CD4-positive, alpha-beta T cell treated with Interleukin-4 for 1 hour (primary cell): ENCODE measurements around the gene UGT1A3.
"Not testable (repeated sequence)": the region's sequence is repeated elsewhere in the genome, so short reads cannot be mapped to it uniquely, and the experiment has no call there.

Experiments used
- DNase-seq, 2 donors: peaks; one replicate each; pipeline ENCODE4 v3.0.0-alpha.2; 2020 to 2022

The UGT1A3 gene

DNA sequence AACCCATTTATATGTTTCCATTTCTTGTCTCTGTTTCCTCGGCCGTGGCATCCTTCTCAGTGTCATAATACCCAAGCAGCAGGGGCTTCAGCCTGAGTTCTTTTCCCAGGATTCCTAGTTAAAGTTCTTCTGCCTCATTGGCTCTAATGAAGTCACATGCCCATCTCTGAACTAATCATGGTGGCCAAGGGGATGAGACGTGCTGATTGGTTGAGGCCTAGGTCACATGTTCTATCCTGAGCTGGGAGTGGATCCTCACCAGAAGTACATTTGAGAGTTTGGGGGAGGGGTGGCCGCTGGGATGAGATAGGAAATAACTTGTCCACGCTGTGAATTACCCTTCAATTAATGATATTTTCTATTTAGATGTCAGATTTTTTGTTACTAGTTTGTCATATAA, 19.9 kb upstream of the UGT1A3 start:
- DNase-seq, result no peak

DNA sequence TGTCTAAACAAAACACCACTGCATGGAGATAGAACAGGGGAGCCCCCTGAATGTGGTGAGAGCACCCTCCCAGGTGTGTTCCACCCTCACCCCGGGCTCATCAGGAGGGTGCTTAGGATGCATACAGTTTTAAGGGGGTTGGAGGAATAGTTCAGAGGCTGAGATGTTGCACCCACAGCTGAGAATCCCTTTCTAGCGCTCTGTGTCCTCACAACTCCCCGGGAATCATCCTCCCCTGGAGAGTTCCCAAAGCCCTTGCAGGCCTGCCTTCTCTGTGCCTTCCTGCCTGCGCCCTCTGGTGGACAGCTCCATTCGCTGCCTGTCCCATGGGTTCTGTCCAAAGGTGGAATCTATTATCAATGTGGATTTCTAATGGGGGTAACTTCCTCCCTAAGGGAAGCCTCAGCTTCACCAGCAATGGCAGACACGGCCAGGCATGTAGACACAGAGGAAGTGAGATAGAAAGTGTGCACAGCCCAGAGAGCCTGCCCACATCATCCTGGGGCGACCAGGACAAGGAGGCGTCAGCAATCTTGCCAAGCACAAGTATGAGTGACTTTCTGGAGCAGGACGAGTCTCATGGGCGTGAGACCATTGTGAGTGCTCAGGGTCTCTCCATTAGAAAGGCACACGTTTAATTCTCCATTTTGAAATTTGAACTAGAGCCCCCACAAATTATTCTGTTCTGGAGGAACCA, 17.4 kb upstream of the UGT1A3 start:
- peak; percentile 45 to 53 for DNase-seq

DNA sequence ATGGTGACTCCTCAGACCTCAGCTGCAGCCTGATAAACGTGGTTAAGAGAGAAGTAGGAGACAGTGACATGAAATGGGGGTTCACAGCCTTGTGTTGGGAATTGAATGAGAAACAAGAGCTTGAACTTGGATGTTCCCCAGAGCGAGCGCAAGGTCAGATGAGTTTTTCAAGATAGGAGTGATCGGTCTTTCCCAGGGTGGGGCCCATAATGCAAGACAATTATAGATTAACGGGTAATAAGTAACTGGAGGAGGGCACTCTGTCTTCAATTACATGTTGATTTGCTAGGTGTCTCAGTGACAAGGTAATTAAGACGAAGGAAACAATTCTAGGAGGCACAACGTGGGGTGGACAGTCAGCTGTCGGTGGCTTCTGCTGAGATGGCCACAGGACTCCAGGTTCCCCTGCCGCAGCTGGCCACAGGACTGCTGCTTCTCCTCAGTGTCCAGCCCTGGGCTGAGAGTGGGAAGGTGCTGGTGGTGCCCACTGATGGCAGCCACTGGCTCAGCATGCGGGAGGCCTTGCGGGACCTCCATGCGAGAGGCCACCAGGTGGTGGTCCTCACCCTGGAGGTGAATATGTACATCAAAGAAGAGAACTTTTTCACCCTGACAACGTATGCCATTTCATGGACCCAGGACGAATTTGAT, 16.1 kb upstream of the UGT1A3 start, which contains the start of gene UGT1A5:
TSS of gene UGT1A5 (plus strand) at position 297 of the 651 bp plus-strand sequence. CDS start at position 382, 85 bp downstream.
- no peak for DNase-seq

DNA sequence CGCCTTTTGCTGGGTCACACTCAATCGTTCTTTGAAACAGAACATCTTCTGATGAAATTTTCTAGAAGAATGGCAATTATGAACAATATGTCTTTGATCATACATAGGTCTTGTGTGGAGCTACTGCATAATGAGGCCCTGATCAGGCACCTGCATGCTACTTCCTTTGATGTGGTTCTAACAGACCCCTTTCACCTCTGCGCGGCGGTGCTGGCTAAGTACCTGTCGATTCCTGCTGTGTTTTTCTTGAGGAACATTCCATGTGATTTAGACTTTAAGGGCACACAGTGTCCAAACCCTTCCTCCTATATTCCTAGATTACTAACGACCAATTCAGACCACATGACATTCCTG, 15.6 kb upstream of the UGT1A3 start:
- no peak for DNase-seq

DNA sequence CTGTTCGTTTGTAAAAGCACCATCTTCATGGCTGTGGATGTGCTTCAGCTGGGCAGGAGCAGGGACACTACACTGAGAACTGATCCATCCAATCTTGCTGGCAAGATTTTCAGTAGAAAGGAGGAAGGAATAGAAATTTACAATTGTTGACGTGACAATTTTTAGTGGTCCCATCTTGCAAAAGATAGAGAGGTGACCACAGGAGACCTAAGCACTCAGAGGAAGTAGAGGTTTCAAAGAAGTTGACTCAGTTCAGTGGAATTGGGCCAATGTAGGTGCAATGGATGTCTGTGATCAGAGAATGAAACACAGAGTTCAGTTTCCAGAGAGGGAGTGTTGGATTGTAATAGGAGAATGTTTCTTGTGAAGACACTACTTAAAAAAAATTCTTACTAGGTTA, 14.7 kb upstream of the UGT1A3 start:
- DNase-seq, result no peak

DNA sequence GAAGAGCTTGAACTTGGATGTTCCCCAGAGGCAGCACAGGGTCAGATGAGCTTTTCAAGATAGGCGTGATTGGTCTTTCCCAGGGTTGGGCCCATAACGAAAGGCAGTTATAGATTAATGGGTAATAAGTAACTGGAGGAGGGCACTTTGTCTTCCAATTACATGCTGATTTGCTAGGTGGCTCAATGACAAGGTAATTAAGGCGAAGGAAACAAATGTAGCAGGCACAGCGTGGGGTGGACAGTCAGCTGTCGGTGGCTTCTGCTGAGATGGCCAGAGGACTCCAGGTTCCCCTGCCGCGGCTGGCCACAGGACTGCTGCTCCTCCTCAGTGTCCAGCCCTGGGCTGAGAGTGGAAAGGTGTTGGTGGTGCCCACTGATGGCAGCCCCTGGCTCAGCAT, 10.3 kb upstream of the UGT1A3 start, which contains the start of gene UGT1A4:
TSS of gene UGT1A4 (plus strand) at position 185 of the 400 bp plus-strand sequence. CDS start at position 270, 85 bp downstream.
- no peak for DNase-seq

DNA sequence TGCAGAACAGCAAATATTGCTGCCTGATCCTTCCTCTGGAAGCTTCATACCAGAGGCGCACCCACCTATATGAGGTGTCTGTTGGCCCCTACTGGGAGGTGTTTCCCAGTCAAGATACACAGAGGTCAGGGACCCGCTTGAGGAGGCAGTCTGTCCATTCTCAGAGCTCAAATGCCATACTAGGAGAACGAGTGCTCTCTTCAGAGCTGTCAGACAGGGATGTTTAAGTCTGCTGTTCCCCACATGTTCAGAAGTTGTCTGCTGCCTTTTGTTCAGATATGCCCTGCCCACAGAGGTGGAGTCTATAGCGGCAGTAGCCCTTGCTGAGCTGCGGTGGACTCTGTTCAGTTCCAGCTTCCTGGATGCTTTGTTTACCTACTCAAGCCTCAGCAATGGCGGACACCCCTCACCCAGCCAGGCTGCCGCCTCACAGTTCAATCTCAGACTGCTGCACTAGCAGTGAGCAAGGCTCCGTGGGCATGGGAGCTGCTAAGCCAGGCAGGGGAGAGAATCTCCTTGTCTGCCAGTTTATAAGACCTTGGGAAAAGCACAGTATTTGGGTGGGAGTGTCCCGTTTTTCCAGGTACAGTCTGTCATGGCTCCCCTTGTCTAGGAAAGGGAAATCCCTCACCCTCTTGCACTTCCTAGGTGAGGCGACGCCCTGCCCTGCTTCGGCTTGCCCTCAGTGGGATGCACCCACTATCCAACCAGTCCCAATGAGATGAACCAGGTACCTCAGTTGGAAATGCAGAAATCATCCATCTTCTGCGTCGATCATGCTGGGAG, 8.2 kb downstream of the UGT1A3 start:
- not testable (repeated sequence) for DNase-seq

DNA sequence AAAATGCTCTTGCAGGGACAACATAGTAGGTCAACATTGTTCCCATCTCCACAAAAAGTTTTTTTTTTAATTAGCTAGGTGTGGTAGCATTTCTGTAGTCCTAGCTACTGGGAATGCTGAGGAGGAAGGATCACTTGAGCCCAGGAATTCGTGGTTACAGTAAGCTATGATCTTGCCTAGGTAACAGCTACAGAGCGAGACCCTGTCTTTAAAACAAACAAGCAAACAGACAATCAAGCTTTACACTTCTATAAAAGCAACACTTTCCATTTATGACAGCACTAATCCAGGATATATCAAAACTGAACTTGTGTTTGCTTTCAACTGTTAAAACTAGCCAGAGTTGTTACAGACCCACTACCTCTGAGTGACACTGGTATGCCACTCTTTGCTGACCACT, 12.0 kb downstream of the UGT1A3 start:
- DNase-seq, result no peak

DNA sequence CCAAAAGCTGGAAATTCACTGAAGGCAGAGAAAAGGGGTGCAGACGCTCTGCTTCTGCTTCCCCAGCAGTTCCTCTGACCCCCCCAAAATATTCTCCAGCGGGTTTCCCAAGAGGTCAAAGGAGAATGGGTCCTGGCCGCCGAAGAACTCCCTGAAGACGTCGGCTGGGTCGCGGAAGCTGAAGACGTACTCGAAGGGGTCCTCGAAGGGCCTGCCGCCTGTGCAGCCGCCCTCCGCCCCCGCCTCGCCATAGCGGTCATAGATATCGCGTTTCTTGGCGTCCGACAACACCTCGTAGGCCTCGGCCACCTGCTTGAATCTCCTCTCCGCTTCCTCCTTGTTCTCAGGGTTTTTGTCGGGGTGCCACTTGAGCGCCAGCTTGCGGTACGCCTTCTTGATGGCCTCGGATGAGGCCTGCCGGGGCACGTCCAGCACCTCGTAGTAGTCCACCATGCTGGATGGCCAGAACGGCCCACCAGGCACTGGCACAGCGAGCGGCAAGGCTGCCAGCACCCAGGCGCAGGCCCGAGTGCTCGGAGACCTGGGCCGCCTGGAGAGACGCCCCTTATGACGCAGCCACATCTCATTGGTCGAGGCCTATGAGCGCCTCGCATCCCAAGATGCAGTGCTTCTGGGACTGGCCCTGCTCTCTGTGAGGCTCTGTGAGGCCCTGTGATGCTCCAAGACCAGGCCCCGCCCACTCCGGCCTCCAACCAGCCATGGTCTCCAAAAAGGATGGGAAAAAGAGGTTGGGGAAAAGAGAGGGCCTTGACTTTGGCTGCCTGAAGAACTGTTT, 14.8 kb downstream of the UGT1A3 start:
- DNase-seq, result no peak

DNA sequence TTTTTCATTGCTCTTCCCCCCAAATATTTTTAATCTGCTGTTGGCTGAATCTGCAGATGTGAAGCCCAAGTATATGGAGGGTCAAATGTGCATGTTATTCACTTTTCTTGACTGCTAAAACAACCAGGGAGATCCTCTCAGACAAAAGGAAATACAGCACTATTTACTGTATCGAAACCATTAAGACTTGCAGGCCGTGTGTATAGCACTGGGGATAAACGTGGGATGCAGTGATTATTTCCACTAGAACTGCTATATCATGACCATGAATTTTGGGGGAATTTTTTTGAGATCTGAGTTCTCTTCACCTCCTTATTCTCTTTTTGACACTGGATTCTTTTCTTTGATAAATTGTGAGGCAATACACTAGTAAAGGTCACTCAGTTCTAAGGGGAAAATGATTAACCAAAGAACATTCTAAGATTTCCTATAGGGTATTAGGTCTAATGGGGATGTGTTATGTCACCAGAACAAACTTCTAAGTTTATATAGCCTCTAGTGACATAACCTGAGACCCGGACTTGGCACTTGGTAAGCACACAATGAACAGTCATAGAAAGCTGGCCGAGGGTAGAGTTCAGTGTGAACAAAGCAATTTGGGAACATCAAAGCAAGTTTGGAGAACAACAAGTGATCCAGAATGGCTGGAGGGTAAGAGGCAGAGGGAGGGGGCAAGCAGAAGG, 16.4 kb downstream of the UGT1A3 start:
- DNase-seq, result no peak

DNA sequence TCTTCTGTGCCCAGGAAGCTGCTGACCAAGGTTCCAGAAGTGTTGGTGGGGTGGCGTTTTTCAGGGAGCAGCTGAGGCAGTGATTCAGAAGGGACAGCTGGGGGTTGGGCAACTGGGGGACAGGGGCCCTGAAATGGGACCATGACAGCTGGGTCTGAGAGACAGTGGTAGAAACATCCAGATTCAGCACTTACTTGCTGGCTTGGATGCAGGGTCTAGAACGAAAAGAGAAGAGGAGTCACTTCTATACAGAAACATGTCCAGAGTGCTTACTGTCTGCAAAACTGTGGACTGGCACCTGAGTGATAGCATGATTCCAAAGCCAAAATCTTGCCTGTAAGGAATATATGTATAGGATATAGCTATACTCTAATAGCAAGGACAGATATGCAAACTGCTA, 17.0 kb downstream of the UGT1A3 start:
- not testable (repeated sequence) for DNase-seq

DNA sequence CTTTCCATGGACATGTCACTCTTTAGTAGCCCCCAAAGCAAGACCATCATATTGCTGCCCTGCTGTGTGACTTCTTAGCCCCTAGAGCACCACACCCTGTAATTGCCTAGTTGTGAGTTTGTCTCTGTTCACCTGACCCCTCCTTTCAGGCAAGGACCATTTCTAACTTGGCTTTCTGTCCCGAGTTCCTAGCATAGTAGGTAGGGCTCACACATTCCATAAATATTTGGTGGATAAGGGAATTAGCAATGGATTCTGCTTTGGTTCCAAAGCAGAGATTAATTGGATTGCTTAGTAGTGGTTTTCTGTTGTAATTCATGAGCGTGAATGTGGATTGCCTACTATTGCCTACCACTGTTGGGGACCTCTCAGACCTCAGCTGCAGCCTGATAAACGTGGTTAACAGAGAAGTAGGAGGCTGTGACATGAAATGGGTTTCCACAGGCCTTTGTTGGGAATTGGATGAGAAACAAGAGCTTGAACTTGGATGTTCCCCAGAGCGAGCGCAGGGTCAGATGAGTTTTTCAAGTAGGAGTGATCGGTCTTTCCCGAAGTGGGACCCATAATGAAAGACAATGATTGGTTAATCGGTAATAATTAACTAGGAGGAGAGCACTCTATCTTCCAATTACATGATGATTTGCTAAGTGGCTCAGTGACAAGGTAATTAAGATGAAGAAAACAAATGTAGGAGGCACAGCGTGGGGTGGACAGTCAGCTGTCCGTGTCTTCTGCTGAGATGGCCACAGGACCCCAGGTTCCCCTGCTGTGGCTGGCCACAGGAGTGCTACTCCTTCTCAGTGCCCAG, 17.8 kb downstream of the UGT1A3 start:
- DNase-seq, result no peak

DNA sequence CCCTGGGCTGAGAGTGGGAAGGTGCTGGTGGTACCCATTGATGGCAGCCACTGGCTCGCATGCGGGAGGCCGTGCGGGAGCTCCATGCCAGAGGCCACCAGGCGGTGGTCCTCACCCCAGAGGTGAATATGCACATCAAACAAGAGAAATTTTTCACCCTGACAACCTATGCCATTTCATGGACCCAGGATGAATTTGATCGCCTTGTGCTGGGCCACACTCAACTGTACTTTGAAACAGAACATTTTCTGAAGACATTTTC, 18.4 kb downstream of the UGT1A3 start:
- DNase-seq, result no peak

DNA sequence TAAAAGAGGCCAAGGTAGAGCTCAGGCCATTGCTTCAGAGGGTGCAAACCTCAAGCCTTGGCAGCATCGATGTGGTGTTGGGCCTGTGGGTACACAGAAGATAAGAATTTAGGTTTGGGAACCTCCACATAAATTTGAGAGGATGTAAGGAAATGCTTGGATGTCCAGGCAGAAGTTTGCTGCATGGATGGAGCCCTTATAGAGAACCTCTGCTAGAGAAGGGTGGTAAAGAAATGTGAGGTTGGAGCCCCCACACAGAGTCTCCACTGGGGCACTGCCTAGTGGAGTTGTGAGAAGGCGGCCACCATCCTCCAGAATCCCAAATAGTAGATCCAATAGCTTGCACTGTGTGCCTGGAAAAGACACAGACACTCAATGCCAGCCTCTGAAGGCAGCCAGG, 21.8 kb downstream of the UGT1A3 start:
- DNase-seq, result not testable (repeated sequence)

DNA sequence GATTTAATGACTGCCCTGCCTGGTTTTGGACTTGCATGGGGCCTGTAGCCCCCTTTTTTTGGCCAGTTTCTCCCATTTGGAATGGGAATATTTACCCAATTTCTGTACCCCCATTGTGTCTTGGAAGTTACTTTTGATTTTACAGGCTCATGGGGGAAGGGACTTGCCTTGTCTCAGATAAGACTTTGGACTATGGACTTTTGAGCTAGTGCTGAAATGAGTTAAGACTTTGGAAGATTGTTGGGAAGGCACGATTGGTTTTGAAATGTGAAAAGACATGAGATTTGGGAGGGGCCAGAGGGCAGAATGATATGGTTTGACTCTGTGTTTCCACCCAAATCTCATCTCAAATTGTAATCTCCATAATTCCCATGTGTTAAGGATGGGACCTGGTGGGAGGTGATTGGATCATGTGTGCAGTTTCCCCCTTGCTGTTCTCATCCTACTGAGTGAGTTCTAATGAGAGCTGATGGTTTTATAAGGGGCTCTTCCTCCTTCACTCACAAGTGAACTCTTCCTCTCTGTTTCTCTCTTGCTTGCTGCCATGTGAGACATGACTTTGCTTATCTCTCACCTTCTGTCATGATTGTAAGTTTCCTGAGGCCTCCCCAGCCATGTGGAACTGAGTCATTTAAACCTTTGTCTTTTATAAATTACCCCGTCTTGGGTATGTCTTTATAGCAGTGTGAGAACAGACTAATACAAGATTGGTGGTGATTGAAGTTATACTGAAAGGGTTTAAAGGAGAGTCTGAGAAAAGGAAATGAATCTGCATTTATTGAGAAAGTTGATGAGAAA, 22.6 kb downstream of the UGT1A3 start:
- not testable (repeated sequence) for DNase-seq

DNA sequence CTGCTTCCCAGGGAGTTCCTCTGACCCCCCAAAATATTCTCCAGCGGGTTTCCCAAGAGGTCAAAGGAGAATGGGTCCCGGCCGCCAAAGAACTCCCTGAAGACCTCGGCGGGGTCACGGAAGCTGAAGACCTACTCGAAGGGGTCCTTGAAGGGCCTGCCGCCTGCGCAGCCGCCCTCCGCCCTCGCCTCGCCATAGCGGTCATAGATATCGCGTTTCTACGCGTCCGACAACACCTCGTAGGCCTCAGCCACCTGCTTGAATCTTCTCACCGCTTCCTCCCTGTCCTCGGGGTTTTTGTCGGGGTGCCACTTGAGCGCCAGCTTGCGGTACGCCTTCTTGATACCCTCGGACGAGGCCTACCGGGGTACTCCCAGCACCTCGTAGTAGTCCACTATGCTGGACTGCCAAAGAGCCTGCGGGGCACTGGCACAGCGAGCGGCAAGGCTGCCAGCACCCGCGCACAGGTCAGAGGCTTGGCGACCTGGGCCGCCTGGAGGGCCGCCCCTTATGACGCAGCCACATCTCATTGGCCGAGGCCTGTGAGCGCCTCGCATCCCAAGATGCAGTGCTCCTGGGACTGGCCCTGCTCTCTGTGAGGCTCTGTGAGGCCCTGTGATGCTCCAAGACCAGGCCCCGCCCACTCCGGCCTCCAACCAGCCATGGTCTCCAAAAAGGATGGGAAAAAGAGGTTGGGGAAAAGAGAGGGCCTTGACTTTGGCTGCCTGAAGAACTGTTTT, 26.2 kb downstream of the UGT1A3 start:
- DNase-seq, result no peak

DNA sequence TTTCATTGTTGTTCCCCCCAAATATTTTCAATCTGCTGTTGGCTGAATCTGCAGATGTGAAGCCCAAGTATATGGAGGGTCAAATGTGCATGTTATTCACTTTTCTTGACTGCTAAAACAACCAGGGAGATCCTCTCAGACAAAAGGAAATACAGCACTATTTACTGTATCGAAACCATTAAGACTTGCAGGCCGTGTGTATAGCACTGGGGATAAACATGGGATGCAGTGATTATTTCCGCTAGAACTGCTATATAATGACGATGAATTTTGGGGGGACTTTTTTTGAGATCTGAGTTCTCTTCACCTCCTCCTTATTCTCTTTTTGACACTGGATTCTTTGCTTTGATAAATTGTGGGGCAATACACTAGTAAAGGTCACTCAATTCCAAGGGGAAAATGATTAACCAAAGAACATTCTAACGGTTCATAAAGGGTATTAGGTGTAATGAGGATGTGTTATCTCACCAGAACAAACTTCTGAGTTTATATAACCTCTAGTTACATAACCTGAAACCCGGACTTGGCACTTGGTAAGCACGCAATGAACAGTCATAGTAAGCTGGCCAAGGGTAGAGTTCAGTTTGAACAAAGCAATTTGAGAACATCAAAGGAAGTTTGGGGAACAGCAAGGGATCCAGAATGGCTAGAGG, 27.7 kb downstream of the UGT1A3 start:
- DNase-seq, result no peak

DNA sequence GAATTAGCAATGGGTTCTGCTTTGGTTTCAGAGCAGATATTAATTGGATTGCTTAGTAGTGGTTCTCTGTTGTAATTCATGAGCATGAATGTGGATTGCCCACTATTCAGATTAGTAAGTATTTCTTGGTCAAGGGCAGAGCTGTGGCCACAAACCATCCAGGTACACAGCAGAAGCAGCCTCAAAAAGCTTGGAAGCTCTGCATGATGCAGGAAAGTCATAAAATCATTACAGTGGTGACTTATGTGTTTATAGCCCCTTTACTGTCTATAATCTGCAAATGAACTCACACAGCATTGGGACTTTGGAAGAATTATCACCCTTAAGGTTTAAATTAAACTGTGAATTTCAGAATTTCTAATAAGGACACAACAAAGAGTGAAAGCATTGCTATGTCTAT, 29.3 kb downstream of the UGT1A3 start:
- no peak for DNase-seq

DNA sequence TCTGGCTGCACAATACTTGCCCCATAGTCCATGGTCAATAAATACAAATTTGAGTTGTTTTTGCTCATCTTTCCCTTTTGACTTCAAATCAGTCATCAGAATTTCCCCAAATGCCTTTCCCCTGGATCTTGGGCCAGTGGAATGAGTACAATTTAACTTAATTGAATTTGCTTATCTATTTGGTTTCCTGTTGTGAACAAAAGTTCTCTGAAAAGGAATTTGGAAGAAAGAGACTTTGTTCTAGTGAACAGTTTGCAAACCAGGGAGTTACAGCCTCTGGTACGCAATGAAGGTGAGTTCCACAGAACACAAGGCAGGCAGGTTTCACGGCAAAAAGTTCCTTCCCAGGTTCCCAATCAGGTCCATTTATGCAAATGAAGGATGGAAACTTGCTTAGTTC, 30.0 kb downstream of the UGT1A3 start:
- no peak for DNase-seq

DNA sequence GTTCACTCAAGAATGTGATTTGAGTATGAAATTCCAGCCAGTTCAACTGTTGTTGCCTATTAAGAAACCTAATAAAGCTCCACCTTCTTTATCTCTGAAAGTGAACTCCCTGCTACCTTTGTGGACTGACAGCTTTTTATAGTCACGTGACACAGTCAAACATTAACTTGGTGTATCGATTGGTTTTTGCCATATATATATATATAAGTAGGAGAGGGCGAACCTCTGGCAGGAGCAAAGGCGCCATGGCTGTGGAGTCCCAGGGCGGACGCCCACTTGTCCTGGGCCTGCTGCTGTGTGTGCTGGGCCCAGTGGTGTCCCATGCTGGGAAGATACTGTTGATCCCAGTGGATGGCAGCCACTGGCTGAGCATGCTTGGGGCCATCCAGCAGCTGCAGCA, 31.2 kb downstream of the UGT1A3 start, which contains the start of gene UGT1A1:
TSS of gene UGT1A1 (plus strand) at position 228 of the 400 bp plus-strand sequence. CDS start at position 246, 18 bp downstream.
- DNase-seq, result no peak
